Stimulated activated CD4-positive, alpha-beta T cell treated with anti-CD3 and anti-CD28 coated beads, Interleukin-4, amount 100 ng/mL, for 4 hours (primary cell): ENCODE measurements around the gene PNLIPRP3.

ENCODE experiments used
- DNase-seq, 2 experiments: peaks; one replicate each; pipeline ENCODE4 v3.0.0-alpha.2; 2020

The PNLIPRP3 gene

GRCh38 chr10:116451711-116452337 lies 24.2 kb downstream of the PNLIPRP3 start:
- DNase-seq, result no peak

GRCh38 chr10:116452338-116452720 lies 24.7 kb downstream of the PNLIPRP3 start:
- no peak for DNase-seq

- no peak for DNase-seq
These were observed 29.8 kb downstream of the PNLIPRP3 start for GRCh38 chr10:116457488-116457887.

DNA sequence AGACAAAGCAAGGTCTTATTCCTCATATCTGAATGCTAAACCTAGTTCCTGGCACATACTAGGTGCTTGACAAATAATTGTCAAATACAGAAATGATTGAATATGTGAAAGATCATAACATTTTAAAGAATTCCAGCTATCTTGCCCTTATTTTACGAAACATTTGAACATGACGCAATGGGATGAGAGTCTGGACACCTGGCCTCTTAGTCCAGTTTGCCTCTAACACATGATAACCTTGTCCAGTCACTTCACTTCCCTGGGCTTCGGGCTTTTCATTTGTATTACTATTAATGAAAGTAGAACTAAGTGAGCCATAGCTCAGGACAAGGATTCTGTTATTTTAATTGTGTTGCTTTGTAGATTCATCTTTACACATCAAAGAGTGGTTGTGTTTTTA lies 32.6 kb downstream of the PNLIPRP3 start:
- no peak for DNase-seq

GRCh38 chr10:116461680-116462079 lies 34.0 kb downstream of the PNLIPRP3 start:
- no peak for DNase-seq

DNA sequence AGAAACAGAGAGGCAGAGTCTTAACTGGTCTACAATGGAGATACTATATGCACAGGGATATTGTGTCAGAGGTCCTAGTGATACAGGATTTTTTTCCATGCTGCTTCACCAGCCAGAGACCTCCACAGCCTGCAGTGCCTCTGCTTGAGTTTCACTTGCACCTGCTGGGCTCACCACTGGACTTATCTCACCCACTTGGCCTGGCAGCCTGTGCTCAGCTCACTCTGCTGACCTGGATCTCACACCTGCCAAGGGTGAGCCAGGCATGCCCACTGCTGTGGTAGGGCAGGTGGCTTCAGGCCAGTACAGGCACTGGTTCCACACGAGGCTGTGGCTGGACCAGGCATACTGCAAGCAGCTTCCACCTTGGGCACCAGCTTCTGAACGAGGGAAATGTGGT lies 36.6 kb downstream of the PNLIPRP3 start:
- no peak for DNase-seq

DNA sequence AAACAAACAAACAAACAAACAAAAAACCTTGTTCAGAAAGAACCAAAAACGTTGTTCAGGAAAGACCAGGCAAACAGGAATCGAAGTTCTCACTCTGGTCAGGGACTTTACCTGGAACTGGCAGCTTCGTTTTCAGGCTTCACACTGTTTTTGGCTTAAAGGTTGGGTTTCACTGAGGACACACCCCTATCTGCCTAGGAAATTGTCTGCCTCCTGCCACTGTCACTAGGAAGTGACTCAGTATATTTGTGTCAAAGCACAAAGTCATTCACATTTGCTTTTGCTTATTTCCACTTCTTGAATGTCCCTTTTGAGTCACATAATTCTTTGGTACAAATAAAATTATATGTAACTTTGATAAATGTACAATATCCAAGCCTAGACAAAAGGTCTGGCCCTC lies 37.9 kb downstream of the PNLIPRP3 start:
- DNase-seq, result no peak

- no peak for DNase-seq
These were observed 39.2 kb downstream of the PNLIPRP3 start for GRCh38 chr10:116466715-116467422.

GRCh38 chr10:116469437-116469836 lies 41.8 kb downstream of the PNLIPRP3 start:
- DNase-seq, result no peak

DNA sequence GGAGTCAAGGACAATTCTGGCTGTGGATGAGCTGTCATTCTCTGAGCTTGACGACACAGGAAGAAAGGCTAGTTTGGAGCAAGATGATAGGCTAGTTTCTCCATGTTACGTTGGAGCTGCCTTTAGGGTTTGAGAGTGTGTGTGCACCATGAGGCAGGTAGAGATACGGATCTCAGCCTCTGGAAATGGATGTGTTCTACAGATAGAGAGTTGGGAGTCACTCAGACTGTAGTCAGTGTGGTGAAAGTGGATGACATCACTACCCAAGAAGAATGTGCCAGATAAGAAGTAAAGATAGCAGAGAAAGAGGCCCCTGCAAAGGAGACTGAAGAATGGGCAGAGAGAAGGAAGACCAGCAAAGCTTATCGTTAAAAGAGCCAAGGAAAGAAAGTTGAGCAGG lies 42.4 kb downstream of the PNLIPRP3 start:
- no peak for DNase-seq

DNA sequence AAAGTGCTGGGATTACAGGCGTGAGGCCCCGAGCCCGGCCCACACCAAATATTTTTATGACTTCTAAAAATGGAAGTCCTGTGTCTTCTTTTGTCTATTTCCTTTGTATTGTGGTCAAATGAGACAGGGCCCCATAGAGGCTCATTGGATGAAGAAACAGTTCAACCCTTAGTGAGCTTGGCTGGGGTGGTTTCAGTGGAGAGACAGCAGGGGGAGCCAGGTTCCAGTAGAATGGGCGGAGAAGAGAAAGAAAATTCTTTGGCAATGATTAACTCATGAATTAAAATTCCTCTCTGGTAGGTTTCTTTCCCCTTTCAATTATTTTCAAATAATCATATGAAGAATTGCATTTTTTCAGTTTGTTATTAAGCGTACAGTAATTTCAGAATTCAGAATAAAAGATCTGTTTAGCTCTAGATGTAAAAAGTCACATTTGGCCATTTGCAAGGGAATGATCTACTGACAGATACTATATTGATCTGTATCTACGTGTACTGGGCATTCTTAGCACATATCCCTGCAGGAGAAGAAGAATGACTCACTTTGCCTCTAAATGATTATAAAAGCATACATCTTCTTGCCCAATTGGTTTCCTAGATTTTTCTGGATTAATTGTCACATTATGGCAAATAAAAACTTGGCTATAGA lies 43.2 kb downstream of the PNLIPRP3 start:
- DNase-seq, result no peak

- no peak for DNase-seq
These were observed 45.2 kb downstream of the PNLIPRP3 start for GRCh38 chr10:116472891-116473290.

GRCh38 chr10:116475866-116476265 lies 48.2 kb downstream of the PNLIPRP3 start:
- no peak for DNase-seq

- no peak for DNase-seq
These were observed 48.8 kb downstream of the PNLIPRP3 start for GRCh38 chr10:116476461-116476860.

DNA sequence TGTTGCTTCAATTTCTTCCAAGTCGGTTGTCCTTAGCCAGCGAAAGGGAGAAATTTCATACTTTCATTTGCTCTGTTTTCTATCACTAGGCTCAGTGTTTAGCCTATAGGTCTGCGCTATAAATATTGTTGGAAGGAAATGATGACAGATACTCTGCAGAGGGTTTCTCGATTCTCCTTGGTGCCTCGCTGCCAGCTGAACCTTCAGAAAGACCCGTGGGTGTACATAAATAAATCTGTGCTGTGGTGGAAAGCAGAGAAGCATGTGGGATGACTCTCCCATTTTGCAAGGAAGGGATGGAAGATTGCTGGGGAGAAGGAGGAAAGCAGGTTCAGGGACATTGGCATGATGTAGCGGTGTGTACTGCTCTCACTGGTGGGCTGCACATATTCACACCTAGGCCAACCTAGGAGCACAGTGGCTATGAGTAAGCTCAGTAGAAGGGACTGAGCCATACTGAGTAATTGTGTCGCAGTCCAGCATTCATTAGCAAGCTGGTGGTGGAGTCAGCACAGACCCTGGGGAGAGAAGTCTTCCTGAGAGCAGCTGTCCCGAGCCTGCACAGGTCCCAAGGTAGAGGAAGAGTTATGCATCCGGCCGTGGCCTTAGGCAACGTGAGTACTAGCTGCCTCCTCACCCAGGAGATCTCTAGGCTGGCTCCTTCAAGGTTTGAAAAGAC lies 50.5 kb downstream of the PNLIPRP3 start:
- DNase-seq, result no peak

- no peak for DNase-seq
These were observed 59.3 kb downstream of the PNLIPRP3 start for GRCh38 chr10:116486770-116487448.

DNA sequence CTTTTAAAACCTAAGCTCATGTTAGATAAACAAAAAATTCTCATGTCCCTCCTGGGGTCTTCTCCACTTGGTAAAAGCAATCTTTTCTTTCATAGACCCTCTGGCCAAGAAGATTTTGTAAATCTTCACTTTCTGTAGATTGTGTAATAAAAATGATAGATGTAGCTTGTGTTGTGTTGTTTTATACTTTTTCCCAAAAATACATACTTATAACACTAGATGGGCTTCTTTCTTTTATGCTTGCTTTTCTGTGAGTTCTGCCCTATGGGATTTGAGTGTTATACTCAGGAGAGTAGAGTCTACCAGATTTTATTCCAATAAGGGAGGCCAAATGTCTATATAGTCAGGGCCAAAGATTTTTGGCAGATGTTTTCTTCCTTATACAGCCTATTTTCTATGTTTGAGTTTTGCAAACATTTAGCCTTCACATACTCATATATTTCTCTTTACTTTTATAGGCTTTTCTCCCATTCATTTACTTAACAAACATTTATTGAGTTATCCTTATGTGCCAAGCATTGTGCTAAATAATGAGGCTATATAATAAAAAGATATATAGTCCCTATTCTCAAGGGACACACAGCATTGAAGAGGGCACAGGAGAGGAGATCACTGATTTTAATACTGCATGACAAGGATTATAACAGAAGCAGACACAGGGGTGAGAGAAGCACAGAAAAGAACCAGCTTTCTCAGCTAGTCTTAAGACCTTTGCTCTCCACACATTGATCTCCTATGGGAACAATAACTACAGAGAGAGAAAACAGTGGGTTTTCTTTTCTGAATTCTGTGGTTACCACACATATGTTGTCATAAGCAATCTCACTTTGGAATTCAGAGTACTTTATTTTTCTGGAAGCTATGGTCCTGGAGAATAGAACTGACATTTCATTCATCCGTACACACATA lies 60.1 kb downstream of the PNLIPRP3 start:
- no peak for DNase-seq

GRCh38 chr10:116489460-116489859 lies 61.8 kb downstream of the PNLIPRP3 start:
- DNase-seq, result no peak

DNA sequence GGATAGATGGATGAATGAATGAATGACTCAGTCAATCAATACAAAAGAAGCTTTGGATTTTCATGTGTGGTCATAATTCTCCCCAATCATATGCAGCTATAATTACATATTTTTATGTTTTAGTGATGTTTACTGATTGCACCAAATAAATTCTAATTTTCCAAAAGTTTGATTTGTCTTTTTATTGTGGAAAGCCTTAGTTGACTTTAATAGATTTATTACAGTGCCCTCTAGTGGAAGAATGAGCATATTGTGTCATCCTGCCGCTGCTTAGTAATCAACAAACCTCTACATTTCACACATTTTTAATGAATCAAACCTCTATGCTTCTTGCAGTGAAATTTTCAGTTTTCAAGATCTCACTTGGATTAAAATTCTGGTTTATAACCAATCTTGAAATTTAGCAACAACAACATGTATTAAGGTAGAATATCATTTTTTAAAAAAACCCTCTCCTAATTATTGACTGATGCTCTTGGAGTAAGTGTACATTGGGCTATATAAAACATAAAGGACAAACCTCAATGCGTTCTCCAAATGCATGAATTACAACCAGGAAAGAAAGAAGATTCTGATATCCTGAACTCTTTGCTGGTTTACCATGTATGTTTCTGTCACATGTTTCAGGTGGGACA lies 62.5 kb downstream of the PNLIPRP3 start:
- DNase-seq, result no peak

DNA sequence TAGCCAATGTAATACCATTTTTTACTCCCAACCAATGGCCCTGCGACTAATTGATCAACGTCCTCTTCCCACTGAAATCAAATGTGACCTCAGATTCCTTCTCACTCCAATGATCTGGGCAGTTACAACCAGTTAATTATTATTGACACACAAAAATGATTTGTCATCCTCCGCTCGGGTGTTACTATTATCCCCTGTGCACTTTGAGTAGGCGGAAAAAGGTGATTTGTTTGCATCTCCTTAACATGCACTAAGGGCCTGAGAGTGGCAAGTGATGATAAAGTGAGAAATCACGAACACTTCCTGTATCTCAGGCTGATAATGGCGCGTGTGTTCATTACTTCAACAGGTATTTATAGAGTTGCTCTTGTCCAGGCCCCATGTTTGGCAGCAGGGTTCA lies 77.1 kb downstream of the PNLIPRP3 start:
- no peak for DNase-seq

- DNase-seq, result no peak
These were observed 82.9 kb downstream of the PNLIPRP3 start for GRCh38 chr10:116510565-116510964.

DNA sequence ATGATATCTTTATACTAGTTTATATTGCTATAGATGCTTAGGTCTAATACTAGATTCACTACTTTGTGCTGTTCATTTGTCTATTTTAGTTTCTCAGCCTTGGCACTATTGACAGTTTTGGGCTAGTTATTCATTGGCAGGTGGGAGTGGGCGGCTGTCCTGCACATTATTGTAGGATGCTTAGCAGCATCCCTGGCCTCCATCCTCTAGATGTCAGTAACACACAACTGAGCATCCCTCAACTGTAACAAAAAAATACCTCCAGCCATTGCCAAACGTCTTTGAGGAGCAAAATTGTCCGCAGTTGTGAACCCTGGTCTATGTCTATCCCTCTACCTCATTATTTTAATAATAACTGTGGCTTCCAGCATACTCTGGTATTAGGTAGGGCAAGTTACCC lies 83.7 kb downstream of the PNLIPRP3 start:
- DNase-seq, result no peak
